Skeletal muscle tissue (tissue), 4 donors: ENCODE data around the gene PRKN. TPM values are rescaled to one million over a fixed set of nuclear protein-coding genes. Genes with fewer than 3 reads are reported as not detected.

Source experiments
- H3K27ac ChIP-seq: one replicate; pipeline ENCODE4 v1.7.0; 2013; ENCODE audit warnings: mild to moderate bottlenecking, low read depth, low read length, inconsistent platforms
- H3K27me3 ChIP-seq, 3 donors: one replicate each; pipeline ENCODE4 v1.7.0; 2013; ENCODE audit warnings: low read length in 3 of 3; ENCODE audit not compliant: control insufficient read depth in 3 of 3, insufficient read depth in 3 of 3
- H3K36me3 ChIP-seq, 3 donors: one replicate each; pipeline ENCODE4 v1.7.0; 2013; ENCODE audit warnings: low read length in 3 of 3; ENCODE audit not compliant: control insufficient read depth in 3 of 3, insufficient read depth in 3 of 3
- H3K4me1 ChIP-seq, 3 donors: one replicate each; pipeline ENCODE4 v1.7.0; 2013; ENCODE audit warnings: low read length in 3 of 3, mild to moderate bottlenecking in 3 of 3; ENCODE audit not compliant: control insufficient read depth in 3 of 3, insufficient read depth in 3 of 3
- H3K4me3 ChIP-seq, 3 donors: one replicate each; pipeline ENCODE4 v1.7.0; 2013; ENCODE audit warnings: low read length in 3 of 3
- H3K9ac ChIP-seq, 3 donors: one replicate each; pipeline ENCODE4 v1.7.0; 2013; ENCODE audit warnings: low read length in 3 of 3, mild to moderate bottlenecking in 3 of 3, moderate library complexity in 2 of 3, low read depth in 1 of 3
- H3K9me3 ChIP-seq, 3 donors: one replicate each; pipeline ENCODE4 v1.7.0; 2013; ENCODE audit warnings: low read length in 3 of 3; ENCODE audit not compliant: control insufficient read depth in 3 of 3
- total RNA-seq: library from RNA; depleted of rRNA; stranded (reverse); fragments of >200 nt; gene quantifications from one replicate; pipeline ENCODE4 v1.2.3, GENCODE V29; 2014
- donor health status: Osteomylitis.

Gene PRKN
- total RNA-seq, 1 donor from 2014 or later, result 16.7 TPM

- Histone ChIP-seq H3K4me1 (no peaks in the 10 kb centered on the region), H3K27ac (no peak overlapping the region), H3K36me3 (no peaks in the 10 kb centered on the region), H3K9ac (no peak overlapping the region), H3K4me3 (no peak overlapping the region), H3K27me3 (no peaks in the 10 kb centered on the region), H3K9me3 (no peaks in the 10 kb centered on the region)
Observed at GRCh38 chr6:162056061-162056460, 671.5 kb downstream of the PRKN start.

DNA sequence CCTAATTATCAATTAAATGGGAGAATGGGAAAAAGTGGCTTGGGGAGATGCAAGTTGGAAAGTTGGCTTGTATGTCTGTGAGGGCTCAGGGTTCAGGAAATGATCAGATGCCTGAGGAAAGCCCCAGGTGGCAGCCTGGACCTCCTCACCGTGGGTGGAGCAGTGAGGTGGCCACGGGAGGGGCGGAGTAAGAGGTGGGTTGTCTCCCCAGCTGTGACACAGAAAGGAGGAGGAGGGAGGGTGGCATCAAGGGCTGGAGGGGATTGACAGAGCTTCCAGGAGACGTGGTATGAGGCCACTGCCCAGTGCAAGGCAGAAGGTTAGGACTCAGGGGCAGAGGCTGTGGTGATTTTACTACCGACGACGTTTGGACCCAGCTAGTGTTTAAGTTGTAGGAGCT, 672.2 kb downstream of the PRKN start:
- no peaks in the 10 kb centered on the region for H3K27me3 ChIP-seq
- H3K27ac ChIP-seq, result no peak overlapping the region
- no peaks in the 10 kb centered on the region for H3K36me3 ChIP-seq

DNA sequence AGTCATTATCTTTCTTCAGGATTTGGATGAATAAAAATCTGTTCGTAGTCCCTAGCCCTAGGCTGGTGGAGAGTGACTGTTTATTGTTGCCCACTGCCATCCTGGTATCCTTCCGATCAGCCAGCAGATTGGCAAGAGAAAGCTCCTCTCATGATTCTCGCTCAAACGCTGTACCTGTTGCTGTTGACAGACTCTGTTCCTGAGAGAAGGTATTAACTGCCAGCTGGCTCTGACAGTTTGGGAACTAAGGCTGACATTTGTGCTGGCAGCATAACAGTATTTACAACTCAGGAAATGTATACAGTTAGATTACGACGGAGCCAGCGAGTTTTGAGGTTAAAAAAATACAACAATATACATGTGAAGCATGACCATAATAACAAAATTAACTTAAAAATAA, 674.5 kb downstream of the PRKN start:
- no peak overlapping the region for H3K4me3 ChIP-seq
- H3K4me1 ChIP-seq, result no peaks in the 10 kb centered on the region
- no peaks in the 10 kb centered on the region for H3K27me3 ChIP-seq
- H3K9ac ChIP-seq, result no peak overlapping the region
- H3K36me3 ChIP-seq, result no peaks in the 10 kb centered on the region
- no peak overlapping the region for H3K27ac ChIP-seq
- no peaks in the 10 kb centered on the region for H3K9me3 ChIP-seq

More for the DNA sequence above, 672.2 kb downstream of the PRKN start:
- Histone ChIP-seq H3K9me3 (no peaks in the 10 kb centered on the region), H3K4me3 (no peak overlapping the region), H3K4me1 (no peaks in the 10 kb centered on the region), H3K9ac (no peak overlapping the region)

DNA sequence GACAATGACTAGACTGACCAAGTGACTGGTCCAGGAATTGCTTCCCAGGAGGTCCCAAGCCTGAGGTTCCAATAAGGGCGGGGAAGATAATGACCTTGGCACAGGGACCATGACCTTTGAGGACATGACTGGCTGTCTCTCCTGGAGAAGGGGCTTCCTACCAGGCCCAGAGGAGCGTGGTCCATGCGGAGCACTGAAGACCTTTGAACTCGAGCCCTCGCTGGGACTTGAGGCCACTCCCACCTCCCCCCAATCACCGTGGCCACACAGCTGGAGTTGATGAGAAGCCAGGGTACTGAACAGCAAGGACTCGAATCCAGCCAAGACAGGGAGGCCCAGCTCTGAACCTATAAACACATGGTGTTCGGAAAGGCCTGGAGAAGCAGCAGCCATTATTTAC, 677.0 kb downstream of the PRKN start:
- no peaks in the 10 kb centered on the region for H3K27me3 ChIP-seq
- no peak overlapping the region for H3K4me3 ChIP-seq
- H3K9me3 ChIP-seq, result no peaks in the 10 kb centered on the region
- no peaks in the 10 kb centered on the region for H3K36me3 ChIP-seq
- H3K9ac ChIP-seq, result no peak overlapping the region
- no peak overlapping the region for H3K27ac ChIP-seq
- no peaks in the 10 kb centered on the region for H3K4me1 ChIP-seq

DNA sequence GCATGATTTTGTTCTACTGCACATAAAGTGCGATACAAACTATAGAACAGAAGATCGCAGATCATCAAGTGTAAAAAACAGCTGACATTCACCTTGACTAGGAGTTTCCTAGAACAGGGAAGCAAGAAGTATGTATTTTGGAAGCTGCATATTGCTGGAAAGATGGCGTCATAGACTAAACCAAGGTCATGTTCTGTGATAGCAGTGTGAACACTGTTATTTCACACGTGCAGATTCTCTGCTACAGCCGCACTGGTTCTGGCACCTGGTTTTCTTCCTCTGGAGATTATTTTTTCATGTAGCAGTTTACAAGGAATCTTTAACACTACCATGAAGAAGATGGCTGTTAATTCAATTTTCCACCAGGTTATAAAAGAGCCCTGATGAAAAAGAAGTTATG, 681.2 kb downstream of the PRKN start:
- Histone ChIP-seq H3K4me3 (no peak overlapping the region), H3K27ac (no peak overlapping the region), H3K27me3 (no peaks in the 10 kb centered on the region), H3K4me1 (no peaks in the 10 kb centered on the region), H3K9me3 (no peaks in the 10 kb centered on the region), H3K36me3 (no peaks in the 10 kb centered on the region), H3K9ac (no peak overlapping the region)

DNA sequence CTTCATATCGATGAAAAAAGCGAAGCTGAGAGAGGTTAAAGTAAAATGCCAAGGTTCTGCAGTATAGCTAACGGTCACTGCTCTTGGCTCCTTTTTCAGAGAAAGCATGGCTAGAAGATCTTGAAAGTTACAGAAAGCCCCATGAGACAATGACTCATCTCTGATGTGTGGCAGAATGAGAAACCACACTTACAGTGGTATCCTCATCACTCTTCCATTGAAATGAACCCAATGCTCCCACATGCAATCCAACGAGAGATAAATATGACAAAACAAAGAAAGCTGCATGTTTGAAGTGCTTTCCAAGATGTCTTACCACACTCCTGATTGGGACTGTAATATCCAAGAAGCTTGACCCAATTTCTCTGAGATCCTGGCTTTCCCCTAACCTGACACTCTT, 694.9 kb downstream of the PRKN start:
- Histone ChIP-seq H3K36me3 (no peaks in the 10 kb centered on the region), H3K27me3 (no peaks in the 10 kb centered on the region), H3K9me3 (no peaks in the 10 kb centered on the region), H3K27ac (no peak overlapping the region), H3K4me3 (no peak overlapping the region), H3K9ac (no peak overlapping the region), H3K4me1 (no peaks in the 10 kb centered on the region)

DNA sequence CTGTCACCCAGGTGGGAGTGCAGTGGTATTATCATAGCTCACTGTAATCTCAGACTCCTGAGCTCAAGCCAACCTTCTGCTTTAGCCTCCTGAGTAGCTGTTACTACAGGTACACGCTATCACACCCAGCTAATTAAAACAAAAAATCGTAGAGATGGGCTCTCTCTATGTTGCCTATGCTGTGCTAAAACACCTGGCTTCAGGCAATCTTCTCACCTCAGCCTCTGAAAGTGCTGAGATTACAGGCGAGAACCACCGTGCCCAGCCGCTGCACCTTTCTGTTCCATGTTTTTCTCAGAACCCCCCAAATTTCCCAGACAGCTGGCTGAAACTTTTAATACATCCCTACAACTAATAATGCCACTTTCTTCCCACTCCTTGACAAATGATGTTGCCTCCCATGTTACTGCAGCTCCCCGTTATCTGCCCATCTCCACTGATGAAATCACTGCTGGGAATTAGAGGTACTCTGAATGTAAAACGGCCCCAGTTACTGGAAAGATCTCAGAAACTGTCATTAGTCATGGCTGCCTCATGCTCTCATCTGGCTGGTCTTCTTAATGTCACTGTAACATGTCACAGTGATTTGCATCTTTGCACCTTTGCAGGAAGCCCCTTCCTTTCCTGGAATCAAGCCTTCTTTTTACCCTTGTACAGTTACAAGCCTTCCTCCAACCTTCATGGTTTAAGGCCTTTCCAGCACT, 697.5 kb downstream of the PRKN start:
- H3K27me3 ChIP-seq, result no peaks in the 10 kb centered on the region
- no peak overlapping the region for H3K4me3 ChIP-seq
- no peak overlapping the region for H3K27ac ChIP-seq
- H3K9ac ChIP-seq, result no peak overlapping the region
- H3K4me1 ChIP-seq, result no peaks in the 10 kb centered on the region
- H3K9me3 ChIP-seq, result no peaks in the 10 kb centered on the region
- no peaks in the 10 kb centered on the region for H3K36me3 ChIP-seq

GRCh38 chr6:162026843-162027242, 700.7 kb downstream of the PRKN start:
- Histone ChIP-seq H3K4me1 (no peaks in the 10 kb centered on the region), H3K27me3 (no peaks in the 10 kb centered on the region), H3K36me3 (no peaks in the 10 kb centered on the region), H3K9ac (no peak overlapping the region), H3K4me3 (no peak overlapping the region), H3K9me3 (no peaks in the 10 kb centered on the region), H3K27ac (no peak overlapping the region)

DNA sequence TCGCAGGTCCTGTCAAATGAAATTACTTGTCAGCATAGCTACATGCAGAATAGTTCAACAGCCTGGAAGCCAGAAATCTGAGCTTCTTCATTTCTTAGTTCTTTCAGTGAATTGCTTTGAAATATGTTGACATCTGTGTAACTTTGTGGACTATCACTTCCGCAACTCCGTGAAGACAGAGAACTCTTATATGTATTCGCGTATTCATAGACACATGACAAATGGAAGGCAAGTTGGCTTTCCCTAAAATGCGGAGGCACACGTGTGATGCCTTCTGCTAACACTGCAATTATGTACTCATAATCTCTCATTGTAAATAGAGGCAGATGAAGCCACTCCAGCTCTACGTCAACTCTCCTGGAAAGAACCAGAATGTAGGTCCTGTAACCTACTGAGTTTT, 701.5 kb downstream of the PRKN start:
- Histone ChIP-seq H3K9me3 (no peaks in the 10 kb centered on the region), H3K36me3 (no peaks in the 10 kb centered on the region), H3K27me3 (no peaks in the 10 kb centered on the region), H3K4me1 (no peaks in the 10 kb centered on the region), H3K9ac (no peak overlapping the region), H3K27ac (no peak overlapping the region), H3K4me3 (no peak overlapping the region)

DNA sequence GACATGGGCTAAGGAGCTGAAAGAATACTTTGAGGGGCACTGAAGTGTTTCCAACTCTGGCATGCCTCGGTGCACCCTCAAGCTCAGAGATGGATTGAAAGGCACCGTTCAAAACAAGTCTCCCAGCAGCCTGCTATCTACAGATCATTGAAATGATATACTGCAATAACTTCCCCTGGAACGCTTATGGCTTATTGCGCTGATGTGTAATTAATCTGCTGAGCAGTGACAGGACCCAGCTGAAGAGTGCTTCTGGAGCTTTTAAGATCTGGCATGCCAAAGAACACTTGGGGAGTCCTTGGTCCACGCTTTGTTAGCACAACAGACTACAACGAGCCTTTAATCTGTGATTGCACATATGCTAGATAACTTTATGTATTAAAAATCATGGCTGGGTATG, 708.2 kb downstream of the PRKN start:
- H3K4me3 ChIP-seq, result no peak overlapping the region
- no peaks in the 10 kb centered on the region for H3K27me3 ChIP-seq
- no peak overlapping the region for H3K27ac ChIP-seq
- no peaks in the 10 kb centered on the region for H3K4me1 ChIP-seq
- H3K9ac ChIP-seq, result no peak overlapping the region
- H3K36me3 ChIP-seq, result no peaks in the 10 kb centered on the region
- no peaks in the 10 kb centered on the region for H3K9me3 ChIP-seq
